HG02642 (cell line): Measurements from ENCODE around the gene MAP2K4.
"Not testable (repeated sequence)": the region's sequence is repeated elsewhere in the genome, so short reads cannot be mapped to it uniquely, and the experiment has no call there.

Source experiments
- ATAC-seq: cut with Tn5 transposase; IDR thresholded peaks from one replicate; pipeline ENCODE4 v1.9.1; 2021; ENCODE audit warnings: mild to moderate bottlenecking; ENCODE audit not compliant: unreplicated experiment, poor library complexity

The MAP2K4 gene

GRCh38 chr17:12134587-12134986 lies 113.9 kb downstream of the MAP2K4 start:
- no peak for ATAC-seq

GRCh38 chr17:12136243-12136642 lies 115.6 kb downstream of the MAP2K4 start:
- ATAC-seq, result no peak

GRCh38 chr17:12136646-12137045 lies 116.0 kb downstream of the MAP2K4 start:
- no peak for ATAC-seq

- ATAC-seq, result no peak
Observed at GRCh38 chr17:12137859-12138258, 117.2 kb downstream of the MAP2K4 start.

- no peak for ATAC-seq
Observed at GRCh38 chr17:12140685-12141084, 120.0 kb downstream of the MAP2K4 start.

- ATAC-seq, result not testable (repeated sequence)
Observed at GRCh38 chr17:12162187-12162586, 141.5 kb downstream of the MAP2K4 start.

- no peak for ATAC-seq
Observed at GRCh38 chr17:12164085-12164484, 143.4 kb downstream of the MAP2K4 start.

- ATAC-seq, result no peak
Observed at GRCh38 chr17:12178644-12179330, 158.1 kb downstream of the MAP2K4 start.

- no peak for ATAC-seq
Observed at GRCh38 chr17:12180644-12181261, 160.1 kb downstream of the MAP2K4 start.

- ATAC-seq, result no peak
Observed at GRCh38 chr17:12187658-12188057, 167.0 kb downstream of the MAP2K4 start.

- no peak for ATAC-seq
Observed at GRCh38 chr17:12193144-12193735, 172.6 kb downstream of the MAP2K4 start.
